HG03378 (cell line): ENCODE data around the gene ECHDC3.

ENCODE experiments used
- ATAC-seq: cut with Tn5 transposase; IDR thresholded peaks from one replicate; pipeline ENCODE4 v1.9.1; 2021; ENCODE audit warnings: mild to moderate bottlenecking, moderate library complexity; ENCODE audit not compliant: unreplicated experiment

The ECHDC3 gene

DNA sequence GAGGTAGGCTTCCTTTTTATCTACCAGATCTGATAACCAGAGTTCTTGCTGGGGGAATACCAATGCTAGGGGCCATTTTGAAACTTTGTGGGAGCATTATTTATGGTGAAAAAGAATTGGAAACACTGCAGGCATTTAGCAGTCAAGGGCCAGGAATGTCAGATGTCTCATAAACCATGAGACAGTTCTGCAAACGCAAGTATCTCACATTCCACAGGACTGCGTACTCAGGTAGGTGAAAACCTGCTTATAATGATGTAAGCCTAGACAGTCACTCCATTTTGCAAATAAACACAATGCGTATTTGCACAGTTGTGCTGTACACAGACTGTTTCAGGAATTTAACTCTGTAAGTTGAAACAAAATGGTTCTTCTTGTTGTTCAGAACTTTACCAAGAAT, 33.9 kb downstream of the ECHDC3 start:
- ATAC-seq = no peak

DNA sequence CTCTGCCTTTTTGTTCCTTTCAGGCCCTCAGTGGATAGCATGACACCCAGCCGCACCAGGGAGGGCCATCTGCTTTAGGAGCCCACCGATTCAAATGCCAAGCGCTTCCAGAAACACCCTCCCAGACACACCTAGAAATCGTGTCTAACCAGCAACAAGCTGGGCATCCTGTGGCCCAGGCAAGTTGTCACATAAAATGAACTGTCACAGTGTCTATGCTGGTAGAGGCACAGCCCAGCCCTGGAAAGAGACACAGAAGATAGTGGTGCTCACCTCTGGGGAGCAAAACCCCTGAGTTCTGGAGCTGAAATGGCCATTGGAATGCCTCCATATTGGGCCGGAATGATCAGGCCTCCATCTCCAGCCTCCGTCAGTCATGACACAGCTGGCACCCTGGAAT, 38.9 kb downstream of the ECHDC3 start:
- ATAC-seq = no peak

DNA sequence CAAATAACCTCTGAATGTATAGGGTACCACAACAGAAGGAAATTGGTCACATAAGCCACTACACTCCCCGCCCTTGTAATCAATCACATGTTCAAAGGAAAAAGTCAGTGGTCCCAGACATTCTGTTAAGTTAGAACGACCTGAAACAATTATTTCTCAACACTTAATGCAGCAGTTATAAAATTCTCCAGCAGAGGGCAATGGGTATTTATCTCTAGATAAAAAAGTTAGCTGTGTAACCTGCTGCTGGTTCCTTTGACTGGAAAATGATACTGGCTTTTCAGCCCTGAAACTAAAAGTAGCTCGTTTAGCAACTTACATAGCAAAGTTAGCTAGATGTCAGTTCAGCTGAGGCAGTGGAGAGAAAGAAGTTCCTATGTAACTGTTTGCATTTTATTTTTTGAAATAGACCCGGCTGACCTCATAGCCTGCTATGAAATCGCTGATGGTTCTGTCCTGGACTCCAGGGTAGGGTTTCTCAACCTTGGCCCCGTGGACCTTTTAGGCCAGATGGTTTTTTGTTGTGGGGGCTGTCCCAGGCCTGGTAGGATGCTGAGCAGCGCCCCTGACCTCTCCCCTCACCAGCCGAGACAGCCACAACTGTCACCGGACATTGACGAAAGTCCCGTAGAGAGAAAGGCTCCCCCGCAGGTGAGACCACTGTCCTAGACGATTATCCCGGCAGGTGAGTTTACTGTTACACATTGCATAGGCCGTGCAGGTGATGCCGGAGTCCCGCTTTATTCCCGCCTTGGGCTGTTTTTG, 40.8 kb downstream of the ECHDC3 start:
- peak; percentile 75 for ATAC-seq

DNA sequence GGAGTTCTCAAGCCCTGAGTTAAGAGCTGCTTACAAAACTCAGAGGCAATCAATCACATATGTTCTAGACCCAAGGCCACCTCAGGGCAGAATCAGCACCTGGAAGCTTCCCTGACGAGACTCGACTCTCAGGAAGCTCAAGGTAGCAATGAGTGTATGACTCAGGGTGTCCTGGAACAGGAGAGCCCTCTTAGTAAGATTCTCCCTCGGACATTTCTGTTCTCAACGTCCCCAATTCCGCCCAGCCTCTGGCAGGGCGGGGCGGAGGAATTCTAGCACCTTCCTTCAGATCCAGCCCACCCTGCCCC, 41.3 kb downstream of the ECHDC3 start:
- ATAC-seq = no peak

DNA sequence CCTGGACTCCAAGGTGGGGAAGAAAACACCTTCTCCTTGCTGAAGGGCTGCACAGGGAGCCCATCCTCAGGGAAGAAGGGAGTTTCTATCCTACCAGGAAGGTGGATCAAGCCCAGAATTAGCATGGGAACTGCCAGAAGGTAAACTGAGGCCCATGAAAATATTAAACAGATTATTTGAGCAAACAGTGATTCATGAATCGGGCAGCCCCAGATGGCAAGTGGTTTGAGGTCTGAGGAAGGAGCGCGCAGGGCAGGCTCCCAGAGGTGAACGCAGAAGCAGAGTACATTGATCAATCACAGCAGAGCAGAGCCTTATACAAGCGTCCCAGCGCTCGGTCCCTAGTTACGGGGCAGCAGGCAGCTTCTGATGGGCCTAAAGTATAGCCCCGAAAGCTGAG, 45.2 kb downstream of the ECHDC3 start:
- no peak for ATAC-seq

DNA sequence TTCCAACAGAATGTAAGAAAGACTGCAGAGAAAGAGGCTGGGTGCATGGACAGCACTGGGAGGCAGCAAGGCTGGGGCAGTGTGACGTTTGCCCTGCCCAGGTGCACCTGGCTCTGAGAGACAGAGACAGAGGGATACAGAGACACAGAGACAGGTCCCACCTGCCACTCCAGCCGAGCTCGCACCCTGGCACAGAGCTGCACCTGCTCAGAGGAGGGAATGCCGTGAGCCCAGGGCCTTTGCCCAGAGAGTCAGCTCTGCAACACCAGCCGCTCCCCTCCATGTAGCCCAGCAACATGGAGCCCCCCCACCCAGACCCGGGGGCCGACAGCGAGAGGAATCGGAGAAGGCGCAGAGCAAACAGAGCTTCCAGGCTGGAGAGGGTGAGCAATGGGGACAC, 45.7 kb downstream of the ECHDC3 start:
- no peak for ATAC-seq

DNA sequence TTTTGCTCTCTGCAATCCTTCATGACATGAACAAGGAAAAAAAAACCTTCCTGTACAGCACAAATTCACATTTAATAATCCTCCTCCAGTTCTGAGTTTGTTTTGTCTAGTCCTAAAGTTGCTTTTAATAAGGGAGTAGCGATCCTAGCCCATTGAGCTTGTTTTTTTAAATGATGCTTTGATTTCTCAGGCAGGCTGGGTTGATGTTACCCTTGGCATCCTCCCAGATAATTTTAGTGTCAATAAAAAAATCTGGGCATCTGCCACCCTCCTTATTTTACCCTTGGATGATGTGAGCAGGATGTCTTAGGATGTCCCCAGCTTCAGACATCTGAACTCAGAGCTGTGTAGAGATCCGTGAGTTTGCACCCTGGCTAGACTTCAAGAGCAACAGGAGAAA, 47.1 kb downstream of the ECHDC3 start:
- ATAC-seq = no peak

DNA sequence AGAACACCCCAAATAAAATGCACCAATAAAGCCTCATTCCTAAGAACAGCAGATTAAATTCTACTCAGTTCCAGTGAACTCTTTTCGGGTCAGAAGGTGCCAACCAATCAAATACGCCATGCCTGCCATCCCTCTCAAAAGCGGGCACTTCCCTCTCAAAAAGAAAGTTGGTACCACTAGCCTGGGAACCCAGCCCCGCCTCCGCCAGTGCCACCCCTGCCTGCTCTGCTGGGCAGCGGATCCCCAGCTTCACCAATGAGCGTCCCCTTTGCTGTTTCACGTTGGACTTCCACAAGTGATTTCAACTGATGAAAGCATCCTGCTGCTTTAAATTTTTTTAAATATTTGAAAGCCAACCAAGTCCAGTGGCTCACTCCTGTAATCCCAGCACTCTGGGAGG, 47.8 kb downstream of the ECHDC3 start:
- no peak for ATAC-seq

DNA sequence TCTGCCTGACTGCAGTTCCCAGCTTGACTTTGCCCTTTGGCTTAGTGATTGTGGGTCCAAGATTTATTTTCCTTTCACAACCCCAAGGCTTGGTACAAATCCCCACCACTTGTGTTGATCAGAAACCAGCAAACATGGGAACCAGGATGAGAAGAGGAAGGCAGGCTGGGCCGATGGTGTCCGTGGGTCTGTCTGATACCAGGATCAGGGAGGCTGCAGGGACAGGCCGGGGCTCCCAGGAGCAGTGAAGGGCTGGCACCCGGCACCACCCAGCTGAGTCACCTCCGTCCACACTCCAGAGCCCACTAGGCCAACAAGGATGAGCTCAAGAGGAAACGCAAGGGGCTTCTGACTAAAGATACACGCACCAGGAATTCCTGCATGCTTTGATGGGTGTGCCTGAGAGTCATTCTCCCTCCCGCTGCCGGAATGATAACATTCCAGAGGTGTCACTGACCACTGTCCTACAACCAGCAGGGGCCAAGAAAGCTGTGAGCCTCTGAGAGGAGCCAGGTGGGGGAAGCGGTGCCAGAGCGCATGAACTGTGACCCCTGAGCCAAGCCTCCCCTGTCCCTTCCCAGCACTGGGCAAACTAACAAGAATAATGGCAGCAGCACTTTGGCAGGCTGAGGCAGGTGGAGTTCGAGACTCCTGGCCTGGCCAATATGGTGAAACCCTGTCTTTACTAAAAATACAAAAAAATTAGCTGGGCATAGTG, 51.7 kb downstream of the ECHDC3 start:
- ATAC-seq = no peak

DNA sequence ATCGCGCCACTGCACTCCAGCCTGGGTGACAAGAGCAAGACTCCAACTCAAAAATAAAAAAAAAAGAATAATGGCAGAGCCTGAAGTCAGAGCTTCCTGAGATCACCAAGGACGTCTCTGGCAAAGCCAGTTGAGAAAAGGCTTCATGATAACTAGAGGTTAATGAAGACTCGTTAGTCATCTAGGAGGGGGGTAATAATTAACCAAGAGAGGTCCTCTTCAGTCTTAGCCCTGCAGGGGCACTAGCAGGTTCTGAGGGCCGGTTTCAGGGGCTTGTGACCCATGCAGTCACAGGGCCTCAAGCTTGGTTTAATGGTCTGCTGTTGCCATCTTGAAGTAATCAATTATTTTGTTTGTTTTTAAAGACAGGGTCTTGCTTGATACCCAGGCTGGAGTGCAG, 52.4 kb downstream of the ECHDC3 start:
- no peak for ATAC-seq

DNA sequence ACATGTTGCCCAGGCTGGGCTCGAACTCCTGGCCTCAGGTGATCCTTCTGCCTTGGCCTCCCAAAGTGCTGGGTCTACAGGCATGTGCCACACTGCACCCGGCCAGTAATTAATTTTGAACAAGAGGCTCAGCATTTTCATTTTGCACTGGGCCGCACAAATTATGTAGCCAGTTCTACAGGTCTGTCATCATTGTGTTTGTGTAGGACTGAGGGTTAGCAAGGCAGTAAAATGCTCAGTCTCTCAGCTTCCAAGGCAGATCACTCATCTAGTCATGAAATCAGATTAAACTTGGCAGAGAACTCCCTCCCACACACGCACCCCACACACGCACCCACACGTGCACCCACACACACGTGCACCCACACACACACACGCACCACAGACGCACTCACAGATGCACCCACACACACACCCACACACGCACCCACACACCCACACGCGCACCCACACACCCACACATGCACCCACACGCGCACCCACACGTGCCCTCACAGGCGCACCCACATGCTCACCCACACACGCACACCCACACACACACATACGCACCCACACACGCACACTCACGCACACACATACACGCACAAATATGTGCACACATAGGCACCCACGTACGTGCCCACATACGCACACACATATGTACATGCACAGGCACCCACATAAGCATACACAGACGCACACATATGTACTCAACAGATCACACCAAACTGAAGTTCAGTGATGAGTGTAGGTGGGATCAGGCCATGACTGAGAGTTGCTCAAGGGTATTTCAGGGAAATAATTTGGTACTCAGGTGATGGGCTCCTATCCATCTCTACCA, 53.1 kb downstream of the ECHDC3 start:
- ATAC-seq = no peak

DNA sequence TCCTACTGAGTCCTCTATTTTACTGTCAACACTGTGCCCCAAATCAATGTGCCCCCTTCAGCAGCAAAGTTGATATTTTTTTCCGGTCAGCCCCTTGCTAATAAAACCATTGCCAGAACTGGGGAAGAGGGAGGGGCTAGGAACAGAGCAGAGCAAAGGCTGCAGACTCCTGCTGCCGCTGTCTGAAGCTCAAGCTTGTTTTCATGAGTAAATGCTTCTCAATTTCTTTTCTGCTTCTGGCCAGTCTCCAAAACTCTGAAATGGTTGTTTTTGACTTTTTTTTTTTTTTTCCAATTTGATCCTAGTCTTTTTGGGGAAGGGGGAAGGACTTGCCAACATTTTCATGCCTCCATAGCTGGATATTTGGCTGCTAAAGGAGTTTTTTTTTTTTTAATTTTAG, 54.3 kb downstream of the ECHDC3 start:
- ATAC-seq = no peak

DNA sequence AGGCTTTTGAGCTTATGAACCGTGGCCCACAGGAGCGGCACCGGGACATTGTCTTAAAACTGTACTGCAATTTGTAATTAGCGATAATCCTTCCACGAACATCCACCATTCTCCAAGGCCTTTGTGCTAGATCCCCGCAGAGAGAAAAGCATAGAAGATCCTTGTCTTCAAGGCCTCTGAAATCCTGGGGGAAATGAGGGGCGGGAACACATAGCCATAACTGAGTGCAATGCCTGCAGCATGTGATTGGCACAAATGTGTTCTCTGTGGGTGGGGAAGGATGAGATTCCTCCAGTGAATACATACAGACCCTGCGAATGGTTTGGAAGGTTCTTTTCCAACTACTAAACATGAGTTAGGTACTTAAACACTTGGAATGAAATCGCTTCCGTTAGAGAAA, 55.1 kb downstream of the ECHDC3 start:
- no peak for ATAC-seq

DNA sequence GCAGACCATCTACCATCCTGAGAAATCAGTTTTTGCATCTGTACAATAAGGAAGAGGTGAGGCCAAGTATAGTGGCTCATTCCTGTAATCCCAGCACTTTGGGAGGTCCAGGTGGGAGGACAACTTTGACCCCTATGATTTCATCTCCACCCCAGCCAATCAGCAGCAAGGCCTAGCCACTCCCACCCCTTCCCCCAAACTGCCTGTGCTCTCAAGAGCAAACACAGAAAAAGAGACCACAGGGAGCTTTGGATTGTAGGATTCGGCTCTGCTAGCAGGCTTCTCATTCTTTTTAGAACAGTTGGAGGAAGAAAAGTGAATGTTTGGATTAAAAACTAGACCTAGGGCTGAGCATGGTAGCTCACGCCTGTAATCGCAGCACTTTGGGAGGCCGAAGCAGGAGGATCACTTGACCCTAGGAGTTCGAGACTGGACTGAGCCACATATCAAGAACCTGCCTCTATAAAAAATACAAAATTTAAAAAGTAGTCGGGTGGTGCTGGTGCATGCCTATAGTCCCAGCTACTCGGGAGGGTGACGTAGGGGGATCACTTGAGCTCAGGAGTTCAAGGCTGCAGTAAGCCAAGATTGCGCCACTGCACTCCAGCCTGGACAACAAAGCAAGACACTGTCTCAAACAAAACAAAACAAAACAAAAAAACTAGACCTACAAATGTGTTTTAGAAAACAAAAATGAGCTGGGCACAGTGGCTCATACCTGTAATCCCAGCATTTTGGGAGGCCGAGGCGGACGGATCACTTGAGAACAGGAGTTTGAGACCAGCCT, 55.9 kb downstream of the ECHDC3 start:
- ATAC-seq = no peak

DNA sequence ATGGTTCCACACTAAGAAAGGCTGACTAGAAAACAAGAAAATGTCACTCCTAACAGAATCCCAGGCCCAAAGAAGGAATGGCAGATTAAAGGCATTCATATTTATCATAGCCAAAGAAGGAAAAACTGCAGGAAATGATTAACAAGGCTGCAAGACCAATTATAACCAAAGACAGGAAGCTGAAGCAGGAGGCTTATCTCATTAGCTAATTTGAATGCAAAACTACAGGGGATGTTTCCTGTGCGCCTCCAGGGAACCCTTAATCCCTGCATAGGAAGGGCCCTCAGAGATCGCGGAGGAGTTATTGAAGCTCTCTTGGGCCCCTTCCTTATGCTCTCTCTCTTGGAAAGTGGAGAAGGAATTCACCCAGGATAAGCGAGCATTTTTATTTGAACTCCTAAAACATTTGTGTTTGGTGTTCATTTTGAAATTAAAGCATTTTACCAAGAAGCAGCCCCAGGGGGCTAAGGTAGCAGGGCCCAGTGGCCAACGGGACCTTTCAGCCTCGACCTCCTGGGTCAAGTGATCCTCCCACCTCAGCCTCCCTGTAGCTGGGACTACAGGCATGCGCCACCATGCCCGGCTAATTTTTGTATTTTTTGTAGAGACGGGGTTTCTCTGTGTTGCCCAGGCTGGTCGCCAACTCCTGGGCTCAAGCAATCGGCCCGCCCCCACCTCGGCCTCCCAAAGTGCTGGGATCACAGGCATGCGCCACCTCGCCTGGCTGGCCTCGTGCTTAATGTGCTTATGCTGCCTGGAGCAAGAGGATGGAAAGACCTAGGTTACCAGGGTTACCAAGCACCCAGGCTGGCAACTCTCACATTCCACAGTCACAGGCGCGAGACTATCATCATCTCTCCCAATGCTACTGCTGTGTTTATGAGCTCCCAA, 56.9 kb downstream of the ECHDC3 start:
- ATAC-seq = no peak

DNA sequence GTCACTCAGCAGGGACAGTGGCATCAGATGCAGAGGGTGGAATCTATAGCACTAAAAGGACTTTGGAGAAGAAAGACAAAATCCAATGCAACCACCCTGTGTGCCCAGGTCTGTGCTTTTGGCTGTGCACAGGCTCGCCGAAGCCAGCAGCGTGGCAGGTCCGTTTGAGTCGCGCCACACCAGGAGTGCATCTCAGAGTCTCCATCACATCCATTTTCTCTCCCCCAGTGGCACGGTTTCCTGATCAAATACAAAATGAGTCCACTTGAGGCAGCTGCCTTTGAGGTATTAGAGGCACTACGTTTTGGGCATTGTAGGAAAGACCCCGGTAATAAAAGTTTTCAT, 57.5 kb downstream of the ECHDC3 start:
- no peak for ATAC-seq

DNA sequence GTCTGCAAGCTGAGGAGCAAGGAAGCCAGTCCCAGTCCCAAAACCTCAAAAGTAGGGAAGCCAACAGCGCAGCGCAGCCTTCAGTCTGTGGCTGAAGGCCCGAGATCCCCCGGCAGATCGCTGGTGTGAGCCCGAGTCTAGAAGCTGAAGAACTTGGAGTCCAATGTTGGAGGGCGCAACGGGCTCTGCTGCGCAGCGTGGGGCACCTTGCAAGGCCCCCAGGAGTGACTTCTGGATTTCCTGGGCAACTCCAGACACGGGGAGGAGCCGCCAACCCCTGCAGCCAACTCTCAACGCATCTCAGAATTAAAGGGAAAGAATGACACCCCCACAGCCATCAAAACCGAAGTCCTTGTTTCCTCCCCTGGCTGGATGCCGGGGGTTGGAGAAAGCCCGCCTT, 62.2 kb downstream of the ECHDC3 start:
- ATAC-seq = no peak

DNA sequence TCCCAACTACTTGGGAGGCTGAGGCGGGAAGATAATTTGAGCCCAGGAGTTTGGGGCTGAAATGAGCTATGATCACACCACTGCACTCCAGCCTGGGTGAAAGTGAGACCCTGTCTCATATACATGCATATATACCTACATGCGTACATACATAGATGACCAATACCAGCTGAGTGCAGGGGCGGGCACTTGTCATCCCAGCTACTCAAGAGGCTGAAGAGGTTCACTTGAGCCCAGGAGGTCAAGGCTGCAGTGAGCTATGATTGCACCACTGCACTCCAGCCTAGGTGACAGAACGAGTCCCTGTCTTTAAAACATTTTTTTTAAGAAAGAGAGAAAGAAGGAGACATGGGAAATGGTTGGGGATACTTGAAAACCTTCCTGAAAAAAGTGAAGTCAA, 63.6 kb downstream of the ECHDC3 start:
- ATAC-seq = no peak

DNA sequence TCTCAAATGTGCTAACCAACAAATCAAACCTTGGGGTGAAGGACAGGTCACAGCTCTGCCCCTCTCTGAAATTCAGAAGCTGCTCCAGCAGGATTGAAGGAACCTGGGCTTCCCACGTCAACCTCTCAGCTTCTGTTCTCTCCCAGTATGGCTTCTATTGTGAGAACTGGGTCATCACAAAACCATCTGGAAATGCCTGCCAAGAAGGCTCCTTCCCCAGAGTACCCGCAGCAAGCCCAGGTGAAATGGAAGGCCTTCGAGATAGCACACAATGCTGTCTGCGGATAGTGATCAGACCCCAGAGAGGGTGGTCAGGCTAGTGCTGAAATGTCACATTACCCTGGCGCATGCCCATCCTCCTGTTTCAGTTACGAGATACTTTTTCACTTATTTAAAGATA, 64.5 kb downstream of the ECHDC3 start:
- ATAC-seq = no peak

DNA sequence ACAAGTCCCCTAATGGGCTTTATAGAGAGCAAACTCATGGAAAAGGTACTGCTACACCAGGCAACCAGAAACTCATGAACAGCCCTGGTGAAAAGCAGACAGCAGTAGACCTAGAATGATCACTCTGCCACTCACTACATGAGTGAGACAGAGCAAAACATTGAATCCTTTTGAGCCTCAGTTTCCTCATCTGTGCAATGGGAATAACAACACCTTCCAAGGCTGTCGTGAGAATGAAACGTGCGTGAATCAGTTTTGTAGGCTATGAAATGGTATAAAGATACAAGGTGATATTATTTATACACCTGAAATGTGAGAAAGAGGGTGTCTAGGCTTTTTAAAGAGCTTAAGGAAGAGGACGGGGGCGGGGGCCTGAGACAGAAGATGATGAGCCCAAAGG, 66.6 kb downstream of the ECHDC3 start:
- no peak for ATAC-seq
